Measurements from ENCODE around the gene LRWD1.
A peak's percentile ranks its signal among the peaks of the same experiment; 100 is the strongest.
"Not testable (repeated sequence)": the region's sequence is repeated elsewhere in the genome, so short reads cannot be mapped to it uniquely, and the experiment has no call there.

GRCh38 chr7:102479982-102480637 lies 15.3 kb downstream of the LRWD1 start:
- TF ChIP-seq POLR2A (IDR thresholded peaks at IDR 0.05), result not testable (repeated sequence)
- TF ChIP-seq, protein P1, sequence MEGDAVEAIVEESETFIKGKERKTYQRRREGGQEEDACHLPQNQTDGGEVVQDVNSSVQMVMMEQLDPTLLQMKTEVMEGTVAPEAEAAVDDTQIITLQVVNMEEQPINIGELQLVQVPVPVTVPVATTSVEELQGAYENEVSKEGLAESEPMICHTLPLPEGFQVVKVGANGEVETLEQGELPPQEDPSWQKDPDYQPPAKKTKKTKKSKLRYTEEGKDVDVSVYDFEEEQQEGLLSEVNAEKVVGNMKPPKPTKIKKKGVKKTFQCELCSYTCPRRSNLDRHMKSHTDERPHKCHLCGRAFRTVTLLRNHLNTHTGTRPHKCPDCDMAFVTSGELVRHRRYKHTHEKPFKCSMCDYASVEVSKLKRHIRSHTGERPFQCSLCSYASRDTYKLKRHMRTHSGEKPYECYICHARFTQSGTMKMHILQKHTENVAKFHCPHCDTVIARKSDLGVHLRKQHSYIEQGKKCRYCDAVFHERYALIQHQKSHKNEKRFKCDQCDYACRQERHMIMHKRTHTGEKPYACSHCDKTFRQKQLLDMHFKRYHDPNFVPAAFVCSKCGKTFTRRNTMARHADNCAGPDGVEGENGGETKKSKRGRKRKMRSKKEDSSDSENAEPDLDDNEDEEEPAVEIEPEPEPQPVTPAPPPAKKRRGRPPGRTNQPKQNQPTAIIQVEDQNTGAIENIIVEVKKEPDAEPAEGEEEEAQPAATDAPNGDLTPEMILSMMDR (IDR thresholded peaks at IDR 0.05), result peak in 9 of 12 donors; percentile 20 to 60 (median 29)

Data from heart left ventricle (tissue), 13 donors.